ENCODE data around the gene CCL18.
"Not testable (repeated sequence)": the region's sequence is repeated elsewhere in the genome, so short reads cannot be mapped to it uniquely, and the experiment has no call there.

Gene CCL18

GRCh38 chr17:36063786-36064541, at the start of gene CCL18:
Gene CCL18 (plus strand): TSS chr17:36064272. CDS start chr17:36064343, 71 bp downstream.
- Histone ChIP-seq H3K27ac (ENCODE audit: low read length) (no peak within 1 kb of the TSS), H3K4me3 (ENCODE audit: low read depth in 1 of 2, low read length in 2 of 2) (no peak within 1 kb of the TSS), H3K36me3 (ENCODE audit: control insufficient read depth in 1 of 2, insufficient read depth in 2 of 2, low read length in 2 of 2) (no peaks in the 10 kb centered on the region), H3K27me3 (ENCODE audit: low read depth, low read length) (no peaks in the 10 kb centered on the region), H3K9me3 (ENCODE audit: control insufficient read depth in 1 of 2, low read length in 2 of 2) (no peaks in the 10 kb centered on the region), H3K4me1 (ENCODE audit: control insufficient read depth in 1 of 2, insufficient read depth in 2 of 2, low read length in 2 of 2) (no peaks in the 10 kb centered on the region)

- H3K4me3 ChIP-seq (ENCODE audit: low read depth in 1 of 2, low read length in 2 of 2): no peak overlapping the region
- H3K27ac ChIP-seq (ENCODE audit: low read length): no peak overlapping the region
- H3K27me3 ChIP-seq (ENCODE audit: low read depth, low read length): no peaks in the 10 kb centered on the region
- peaks cover 0 to 17% of the 10 kb centered on the region in 2 donors for H3K9me3 ChIP-seq (ENCODE audit: control insufficient read depth in 1 of 2, low read length in 2 of 2)
- H3K4me1 ChIP-seq (ENCODE audit: control insufficient read depth in 1 of 2, insufficient read depth in 2 of 2, low read length in 2 of 2): no peaks in the 10 kb centered on the region
- H3K36me3 ChIP-seq (ENCODE audit: control insufficient read depth in 1 of 2, insufficient read depth in 2 of 2, low read length in 2 of 2): no peaks in the 10 kb centered on the region
Measured at GRCh38 chr17:36014946-36015345, 49.1 kb upstream of the CCL18 start.

- H3K27me3 ChIP-seq (ENCODE audit: low read depth, low read length); H3K27ac ChIP-seq (ENCODE audit: low read length); H3K4me3 ChIP-seq (ENCODE audit: low read depth in 1 of 2, low read length in 2 of 2); H3K36me3 ChIP-seq (ENCODE audit: control insufficient read depth in 1 of 2, insufficient read depth in 2 of 2, low read length in 2 of 2); H3K4me1 ChIP-seq (ENCODE audit: control insufficient read depth in 1 of 2, insufficient read depth in 2 of 2, low read length in 2 of 2): not testable (repeated sequence)
- peaks cover 0 to 13% of the 10 kb centered on the region in 2 donors for H3K9me3 ChIP-seq (ENCODE audit: control insufficient read depth in 1 of 2, low read length in 2 of 2)
Measured at GRCh38 chr17:36015895-36016294, 48.2 kb upstream of the CCL18 start.

DNA sequence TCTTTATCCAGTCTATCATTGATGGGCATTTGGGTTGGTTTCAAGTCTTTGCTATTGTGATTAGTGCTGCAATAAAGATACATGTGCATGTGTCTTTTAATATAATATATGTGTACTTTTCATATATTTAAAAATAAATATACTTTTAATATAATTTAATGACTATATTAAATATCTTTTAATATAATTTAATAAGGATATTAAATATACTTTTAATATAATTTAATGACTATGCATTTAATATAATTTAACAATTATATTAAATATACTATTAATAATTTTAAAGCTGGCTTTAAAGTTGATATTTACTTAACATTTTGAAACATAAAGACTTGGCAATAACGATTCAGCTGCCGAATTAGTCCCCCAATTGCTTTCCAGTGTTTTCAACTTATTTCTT, 47.5 kb upstream of the CCL18 start:
- Histone ChIP-seq H3K27me3 (ENCODE audit: low read depth, low read length) (no peaks in the 10 kb centered on the region), H3K4me1 (ENCODE audit: control insufficient read depth in 1 of 2, insufficient read depth in 2 of 2, low read length in 2 of 2) (no peaks in the 10 kb centered on the region), H3K4me3 (ENCODE audit: low read depth in 1 of 2, low read length in 2 of 2) (no peak overlapping the region), H3K27ac (ENCODE audit: low read length) (no peak overlapping the region), H3K9me3 (ENCODE audit: control insufficient read depth in 1 of 2, low read length in 2 of 2) (peaks cover 0 to 13% of the 10 kb centered on the region in 2 donors), H3K36me3 (ENCODE audit: control insufficient read depth in 1 of 2, insufficient read depth in 2 of 2, low read length in 2 of 2) (no peaks in the 10 kb centered on the region)

GRCh38 chr17:36017799-36018198, 46.3 kb upstream of the CCL18 start, which contains the start of gene CCL23:
Gene CCL23 (minus strand): TSS chr17:36017972. CDS start chr17:36017897, 75 bp downstream.
- H3K4me3 ChIP-seq (ENCODE audit: low read depth in 1 of 2, low read length in 2 of 2): no peak within 1 kb of the TSS
- H3K4me1 ChIP-seq (ENCODE audit: control insufficient read depth in 1 of 2, insufficient read depth in 2 of 2, low read length in 2 of 2): no peaks in the 10 kb centered on the region
- H3K36me3 ChIP-seq (ENCODE audit: control insufficient read depth in 1 of 2, insufficient read depth in 2 of 2, low read length in 2 of 2): no peaks in the 10 kb centered on the region
- H3K27me3 ChIP-seq (ENCODE audit: low read depth, low read length): no peaks in the 10 kb centered on the region
- H3K9me3 ChIP-seq (ENCODE audit: control insufficient read depth in 1 of 2, low read length in 2 of 2): peaks cover 0 to 1% of the 10 kb centered on the region in 2 donors
- H3K27ac ChIP-seq (ENCODE audit: low read length): no peak within 1 kb of the TSS

DNA sequence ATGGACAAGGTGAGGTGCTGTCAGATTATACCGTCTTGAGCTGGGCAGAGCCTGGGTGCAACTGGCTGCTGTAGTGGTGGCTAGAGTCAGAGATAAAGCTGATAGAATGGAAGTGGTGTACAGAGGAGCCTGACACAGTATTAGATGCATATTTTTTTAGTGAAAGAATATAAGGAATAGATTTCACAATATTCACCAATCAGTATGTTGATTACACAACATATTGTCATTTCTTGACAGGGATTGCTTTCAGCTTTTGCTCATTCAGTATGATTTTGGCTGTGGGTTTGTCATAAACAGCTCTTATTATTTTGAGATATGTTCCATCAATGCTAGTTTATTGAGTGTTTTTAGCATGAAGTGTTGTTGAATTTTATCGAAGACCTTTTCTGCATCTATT, 44.6 kb upstream of the CCL18 start:
- no peaks in the 10 kb centered on the region for H3K4me1 ChIP-seq (ENCODE audit: control insufficient read depth in 1 of 2, insufficient read depth in 2 of 2, low read length in 2 of 2)
- no peaks in the 10 kb centered on the region for H3K36me3 ChIP-seq (ENCODE audit: control insufficient read depth in 1 of 2, insufficient read depth in 2 of 2, low read length in 2 of 2)
- no peaks in the 10 kb centered on the region for H3K27me3 ChIP-seq (ENCODE audit: low read depth, low read length)
- no peak overlapping the region for H3K27ac ChIP-seq (ENCODE audit: low read length)
- H3K4me3 ChIP-seq (ENCODE audit: low read depth in 1 of 2, low read length in 2 of 2): no peak overlapping the region
- no peaks in the 10 kb centered on the region for H3K9me3 ChIP-seq (ENCODE audit: control insufficient read depth in 1 of 2, low read length in 2 of 2)

DNA sequence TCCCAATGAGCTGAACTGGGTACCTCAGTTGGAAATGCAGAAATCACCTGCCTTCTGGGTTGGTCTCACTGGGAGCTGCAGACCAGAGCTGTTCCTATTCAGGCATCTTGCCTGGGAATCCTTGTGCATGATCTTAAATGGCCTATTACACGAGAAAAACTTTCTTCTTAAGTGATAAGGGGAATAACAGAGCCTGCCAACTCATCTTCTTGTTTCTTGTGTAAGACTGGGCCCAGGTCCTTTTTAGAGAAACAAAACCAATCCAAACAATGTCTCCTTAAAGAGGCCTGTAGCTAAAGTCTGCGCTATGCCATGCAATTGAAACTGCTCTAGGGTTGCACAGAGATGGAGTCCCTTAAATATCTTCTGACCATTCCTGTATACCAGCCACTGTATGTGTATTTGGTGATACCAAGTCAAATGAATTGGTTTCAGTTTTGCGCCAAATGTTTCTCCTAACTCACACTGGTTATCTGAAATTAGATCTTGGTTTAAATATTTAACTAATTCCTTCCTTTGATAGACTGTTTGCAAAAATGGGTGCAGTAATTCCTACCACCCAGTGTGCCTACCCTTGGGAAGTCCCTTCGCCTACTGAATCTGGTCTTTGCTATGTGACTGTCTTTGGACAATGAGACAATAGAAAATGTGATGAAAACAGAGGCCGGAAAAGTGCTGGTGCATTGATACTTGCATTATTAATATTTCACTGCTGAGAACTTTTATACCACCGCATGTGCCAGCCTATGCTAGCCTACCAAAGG, 39.8 kb upstream of the CCL18 start:
- H3K9me3 ChIP-seq (ENCODE audit: control insufficient read depth in 1 of 2, low read length in 2 of 2): no peaks in the 10 kb centered on the region
- H3K4me3 ChIP-seq (ENCODE audit: low read depth in 1 of 2, low read length in 2 of 2): no peak overlapping the region
- no peaks in the 10 kb centered on the region for H3K4me1 ChIP-seq (ENCODE audit: control insufficient read depth in 1 of 2, insufficient read depth in 2 of 2, low read length in 2 of 2)
- no peaks in the 10 kb centered on the region for H3K27me3 ChIP-seq (ENCODE audit: low read depth, low read length)
- no peak overlapping the region for H3K27ac ChIP-seq (ENCODE audit: low read length)
- no peaks in the 10 kb centered on the region for H3K36me3 ChIP-seq (ENCODE audit: control insufficient read depth in 1 of 2, insufficient read depth in 2 of 2, low read length in 2 of 2)

DNA sequence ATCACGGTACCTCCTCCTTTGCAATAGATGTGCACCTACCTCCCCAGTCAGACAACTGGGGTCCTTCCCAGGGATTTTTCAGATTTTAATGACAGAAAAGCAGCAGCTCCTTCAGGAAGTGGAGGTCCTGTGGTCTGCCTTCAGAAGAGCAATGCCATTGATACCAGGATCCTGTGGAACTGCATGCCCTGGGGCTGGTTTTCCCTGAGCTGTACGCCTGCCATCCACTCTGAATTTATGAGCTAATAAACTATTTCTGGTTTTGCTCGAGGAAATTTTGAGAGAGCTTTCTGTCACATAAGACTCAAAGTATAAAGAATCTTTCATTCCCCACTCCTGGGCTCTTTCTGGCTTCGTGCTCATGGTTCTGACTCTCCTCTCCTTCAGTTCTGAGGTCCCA, 36.3 kb upstream of the CCL18 start:
- H3K27me3 ChIP-seq (ENCODE audit: low read depth, low read length): no peaks in the 10 kb centered on the region
- H3K9me3 ChIP-seq (ENCODE audit: control insufficient read depth in 1 of 2, low read length in 2 of 2): no peaks in the 10 kb centered on the region
- no peak overlapping the region for H3K27ac ChIP-seq (ENCODE audit: low read length)
- H3K4me3 ChIP-seq (ENCODE audit: low read depth in 1 of 2, low read length in 2 of 2): no peak overlapping the region
- H3K36me3 ChIP-seq (ENCODE audit: control insufficient read depth in 1 of 2, insufficient read depth in 2 of 2, low read length in 2 of 2): no peaks in the 10 kb centered on the region
- no peaks in the 10 kb centered on the region for H3K4me1 ChIP-seq (ENCODE audit: control insufficient read depth in 1 of 2, insufficient read depth in 2 of 2, low read length in 2 of 2)

- H3K4me3 ChIP-seq (ENCODE audit: low read depth in 1 of 2, low read length in 2 of 2): no peak overlapping the region
- no peaks in the 10 kb centered on the region for H3K4me1 ChIP-seq (ENCODE audit: control insufficient read depth in 1 of 2, insufficient read depth in 2 of 2, low read length in 2 of 2)
- no peaks in the 10 kb centered on the region for H3K9me3 ChIP-seq (ENCODE audit: control insufficient read depth in 1 of 2, low read length in 2 of 2)
- no peaks in the 10 kb centered on the region for H3K36me3 ChIP-seq (ENCODE audit: control insufficient read depth in 1 of 2, insufficient read depth in 2 of 2, low read length in 2 of 2)
- no peak overlapping the region for H3K27ac ChIP-seq (ENCODE audit: low read length)
- H3K27me3 ChIP-seq (ENCODE audit: low read depth, low read length): no peaks in the 10 kb centered on the region
Measured at GRCh38 chr17:36030956-36031355, 33.1 kb upstream of the CCL18 start.

DNA sequence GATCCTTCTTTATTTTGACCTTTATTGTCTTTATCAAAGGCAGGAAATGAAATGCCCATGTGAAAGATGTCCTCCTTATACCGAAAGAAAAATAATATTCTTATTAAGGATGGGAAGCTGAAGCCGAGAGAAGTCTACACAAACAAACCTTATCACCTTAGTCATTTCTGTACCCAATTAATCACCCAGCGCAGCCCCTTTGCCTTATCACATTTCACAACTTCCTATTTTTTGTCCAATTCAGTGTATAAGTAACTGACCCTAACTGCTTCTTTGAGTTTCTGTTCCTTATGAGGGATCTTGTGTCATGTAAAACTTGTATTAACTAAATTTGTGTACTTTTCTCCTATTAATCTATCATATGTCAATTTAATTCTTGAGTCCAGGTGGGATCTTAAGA, 29.9 kb upstream of the CCL18 start:
- no peaks in the 10 kb centered on the region for H3K36me3 ChIP-seq (ENCODE audit: control insufficient read depth in 1 of 2, insufficient read depth in 2 of 2, low read length in 2 of 2)
- no peaks in the 10 kb centered on the region for H3K4me1 ChIP-seq (ENCODE audit: control insufficient read depth in 1 of 2, insufficient read depth in 2 of 2, low read length in 2 of 2)
- H3K4me3 ChIP-seq (ENCODE audit: low read depth in 1 of 2, low read length in 2 of 2): no peak overlapping the region
- H3K27me3 ChIP-seq (ENCODE audit: low read depth, low read length): no peaks in the 10 kb centered on the region
- no peaks in the 10 kb centered on the region for H3K9me3 ChIP-seq (ENCODE audit: control insufficient read depth in 1 of 2, low read length in 2 of 2)
- no peak overlapping the region for H3K27ac ChIP-seq (ENCODE audit: low read length)

- Histone ChIP-seq H3K4me1 (ENCODE audit: control insufficient read depth in 1 of 2, insufficient read depth in 2 of 2, low read length in 2 of 2) (no peaks in the 10 kb centered on the region), H3K27me3 (ENCODE audit: low read depth, low read length) (no peaks in the 10 kb centered on the region), H3K36me3 (ENCODE audit: control insufficient read depth in 1 of 2, insufficient read depth in 2 of 2, low read length in 2 of 2) (no peaks in the 10 kb centered on the region), H3K4me3 (ENCODE audit: low read depth in 1 of 2, low read length in 2 of 2) (no peak overlapping the region), H3K9me3 (ENCODE audit: control insufficient read depth in 1 of 2, low read length in 2 of 2) (no peaks in the 10 kb centered on the region), H3K27ac (ENCODE audit: low read length) (no peak overlapping the region)
Measured at GRCh38 chr17:36036235-36036634, 27.8 kb upstream of the CCL18 start.

Measured in muscle layer of duodenum (tissue), 2 donors.